Nephron progenitor cell (in vitro differentiated cells): ENCODE results near the gene NAA30.

ENCODE experiments used
- DNase-seq: peaks from one replicate; pipeline ENCODE4 v3.0.0; 2021
- H3K27ac Mint-ChIP-seq: 2 replicates; pipeline ENCODE4 v1.8.0; 2021; ENCODE audit warnings: mild to moderate bottlenecking, moderate library complexity, mixed read lengths
- H3K27me3 Mint-ChIP-seq: 2 replicates; pipeline ENCODE4 v1.8.0; 2021; ENCODE audit warnings: mild to moderate bottlenecking, low read depth, mixed read lengths; ENCODE audit not compliant: poor library complexity
- H3K36me3 Mint-ChIP-seq: 2 replicates; pipeline ENCODE4 v1.8.0; 2021; ENCODE audit warnings: low read depth, mixed read lengths
- H3K4me1 Mint-ChIP-seq: 2 replicates; pipeline ENCODE4 v1.8.0; 2021; ENCODE audit warnings: mixed read lengths
- H3K4me3 Mint-ChIP-seq: 2 replicates; pipeline ENCODE4 v1.8.0; 2021; ENCODE audit warnings: mild to moderate bottlenecking, moderate library complexity, mixed read lengths
- H3K9me3 Mint-ChIP-seq: 2 replicates; pipeline ENCODE4 v1.8.0; 2021; ENCODE audit warnings: mild to moderate bottlenecking, moderate library complexity, mixed read lengths
- TF ChIP-seq, protein P1 (sequence below): fragments of 200-600 bp; sonication (generic); IDR thresholded peaks from 2 replicates; pipeline ENCODE4 v1.5.0; 2021; ENCODE audit warnings: antibody characterized with exemption

The NAA30 gene

DNA sequence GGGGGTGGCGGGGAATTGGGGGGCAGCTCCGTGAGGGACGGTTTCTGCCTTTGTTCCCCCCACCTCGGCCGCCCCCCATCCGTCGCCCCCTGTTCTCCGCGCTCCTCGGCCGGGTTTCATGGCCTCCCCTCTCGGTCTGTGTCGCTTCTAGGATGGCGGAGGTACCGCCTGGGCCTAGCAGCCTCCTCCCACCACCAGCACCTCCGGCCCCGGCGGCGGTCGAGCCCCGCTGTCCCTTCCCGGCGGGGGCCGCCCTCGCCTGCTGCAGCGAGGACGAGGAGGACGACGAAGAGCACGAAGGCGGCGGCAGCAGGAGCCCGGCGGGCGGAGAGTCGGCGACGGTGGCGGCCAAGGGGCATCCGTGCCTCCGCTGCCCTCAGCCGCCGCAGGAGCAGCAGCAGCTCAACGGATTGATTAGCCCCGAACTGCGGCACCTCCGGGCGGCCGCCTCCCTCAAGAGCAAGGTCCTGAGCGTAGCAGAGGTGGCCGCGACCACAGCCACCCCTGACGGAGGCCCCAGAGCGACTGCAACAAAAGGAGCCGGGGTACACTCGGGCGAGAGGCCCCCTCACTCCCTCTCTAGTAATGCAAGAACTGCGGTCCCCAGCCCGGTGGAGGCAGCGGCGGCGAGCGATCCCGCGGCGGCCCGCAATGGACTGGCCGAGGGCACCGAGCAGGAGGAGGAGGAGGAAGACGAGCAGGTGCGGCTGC, 575 bp downstream of the NAA30 start:
- peak overlapping the region; percentile 89 for H3K4me3 Mint-ChIP-seq
- TF ChIP-seq, protein P1, sequence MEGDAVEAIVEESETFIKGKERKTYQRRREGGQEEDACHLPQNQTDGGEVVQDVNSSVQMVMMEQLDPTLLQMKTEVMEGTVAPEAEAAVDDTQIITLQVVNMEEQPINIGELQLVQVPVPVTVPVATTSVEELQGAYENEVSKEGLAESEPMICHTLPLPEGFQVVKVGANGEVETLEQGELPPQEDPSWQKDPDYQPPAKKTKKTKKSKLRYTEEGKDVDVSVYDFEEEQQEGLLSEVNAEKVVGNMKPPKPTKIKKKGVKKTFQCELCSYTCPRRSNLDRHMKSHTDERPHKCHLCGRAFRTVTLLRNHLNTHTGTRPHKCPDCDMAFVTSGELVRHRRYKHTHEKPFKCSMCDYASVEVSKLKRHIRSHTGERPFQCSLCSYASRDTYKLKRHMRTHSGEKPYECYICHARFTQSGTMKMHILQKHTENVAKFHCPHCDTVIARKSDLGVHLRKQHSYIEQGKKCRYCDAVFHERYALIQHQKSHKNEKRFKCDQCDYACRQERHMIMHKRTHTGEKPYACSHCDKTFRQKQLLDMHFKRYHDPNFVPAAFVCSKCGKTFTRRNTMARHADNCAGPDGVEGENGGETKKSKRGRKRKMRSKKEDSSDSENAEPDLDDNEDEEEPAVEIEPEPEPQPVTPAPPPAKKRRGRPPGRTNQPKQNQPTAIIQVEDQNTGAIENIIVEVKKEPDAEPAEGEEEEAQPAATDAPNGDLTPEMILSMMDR, result no peak
- peak; percentile 53 for DNase-seq
- H3K4me1 Mint-ChIP-seq, result peaks cover 48% of the 10 kb centered on the region
- H3K27ac Mint-ChIP-seq, result no peak overlapping the region
- H3K27me3 Mint-ChIP-seq, result peaks cover 7% of the 10 kb centered on the region
- H3K9me3 Mint-ChIP-seq, result no peaks in the 10 kb centered on the region
- H3K36me3 Mint-ChIP-seq, result no peaks in the 10 kb centered on the region

DNA sequence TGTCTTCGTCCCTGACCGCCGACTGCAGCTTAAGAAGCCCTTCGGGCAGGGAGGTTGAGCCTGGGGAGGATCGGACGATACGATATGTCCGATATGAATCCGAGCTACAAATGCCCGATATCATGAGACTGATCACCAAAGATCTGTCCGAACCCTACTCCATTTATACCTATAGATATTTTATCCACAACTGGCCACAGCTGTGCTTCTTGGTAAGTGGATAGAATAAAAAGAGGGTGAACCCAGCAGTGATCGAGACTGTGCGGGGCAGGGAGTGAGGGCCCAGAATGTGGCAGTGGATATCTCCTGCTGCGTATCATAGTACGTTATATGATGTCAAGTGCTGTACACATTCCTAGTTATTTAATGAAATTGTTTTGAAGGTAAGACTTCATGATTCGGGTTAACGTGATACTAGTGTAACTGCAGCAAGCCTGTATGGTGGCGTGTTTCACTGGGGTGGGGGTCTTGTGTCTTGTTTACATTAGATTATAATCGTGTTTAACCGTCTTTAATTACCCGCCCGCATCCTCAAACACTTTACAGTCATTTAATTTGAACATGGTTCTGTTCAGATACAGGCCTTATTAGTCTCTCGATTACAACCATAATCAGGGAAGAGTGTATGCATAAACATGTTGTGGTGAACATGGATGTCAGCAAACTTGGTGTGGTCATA, 1.3 kb downstream of the NAA30 start:
- H3K9me3 Mint-ChIP-seq, result no peaks in the 10 kb centered on the region
- H3K27me3 Mint-ChIP-seq, result peaks cover 6% of the 10 kb centered on the region
- peak; percentile 4 for DNase-seq
- peak overlapping the region; percentile 89 for H3K4me3 Mint-ChIP-seq
- no peak overlapping the region for H3K27ac Mint-ChIP-seq
- H3K36me3 Mint-ChIP-seq, result peaks cover 4% of the 10 kb centered on the region
- peaks cover 48% of the 10 kb centered on the region for H3K4me1 Mint-ChIP-seq
- TF ChIP-seq, protein P1, result no peak

DNA sequence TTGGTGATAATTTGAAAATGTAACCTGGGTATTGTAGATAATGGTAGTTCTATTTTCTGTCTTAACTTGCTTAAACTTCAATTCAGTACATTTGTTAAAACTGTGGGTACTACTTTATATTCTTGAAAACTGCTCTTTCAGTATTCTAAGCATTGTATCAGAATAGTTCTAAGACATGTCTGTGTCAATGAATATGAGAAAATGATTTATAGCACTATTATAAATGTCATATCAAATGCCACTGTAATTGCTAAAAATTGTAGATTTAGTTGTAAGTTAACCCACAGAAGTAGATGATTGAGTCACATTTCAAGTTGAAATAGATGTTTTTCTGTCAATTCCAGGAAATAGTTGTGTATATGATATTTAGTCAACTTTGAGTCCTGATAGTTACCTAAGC, 2.4 kb downstream of the NAA30 start:
- no peak for DNase-seq
- Mint-ChIP-seq H3K27me3 (peaks cover 7% of the 10 kb centered on the region), H3K36me3 (peaks cover 11% of the 10 kb centered on the region), H3K9me3 (no peaks in the 10 kb centered on the region), H3K4me1 (peaks cover 48% of the 10 kb centered on the region), H3K4me3 (peak overlapping the region; percentile 89), H3K27ac (no peak overlapping the region)
- TF ChIP-seq, protein P1, result no peak

DNA sequence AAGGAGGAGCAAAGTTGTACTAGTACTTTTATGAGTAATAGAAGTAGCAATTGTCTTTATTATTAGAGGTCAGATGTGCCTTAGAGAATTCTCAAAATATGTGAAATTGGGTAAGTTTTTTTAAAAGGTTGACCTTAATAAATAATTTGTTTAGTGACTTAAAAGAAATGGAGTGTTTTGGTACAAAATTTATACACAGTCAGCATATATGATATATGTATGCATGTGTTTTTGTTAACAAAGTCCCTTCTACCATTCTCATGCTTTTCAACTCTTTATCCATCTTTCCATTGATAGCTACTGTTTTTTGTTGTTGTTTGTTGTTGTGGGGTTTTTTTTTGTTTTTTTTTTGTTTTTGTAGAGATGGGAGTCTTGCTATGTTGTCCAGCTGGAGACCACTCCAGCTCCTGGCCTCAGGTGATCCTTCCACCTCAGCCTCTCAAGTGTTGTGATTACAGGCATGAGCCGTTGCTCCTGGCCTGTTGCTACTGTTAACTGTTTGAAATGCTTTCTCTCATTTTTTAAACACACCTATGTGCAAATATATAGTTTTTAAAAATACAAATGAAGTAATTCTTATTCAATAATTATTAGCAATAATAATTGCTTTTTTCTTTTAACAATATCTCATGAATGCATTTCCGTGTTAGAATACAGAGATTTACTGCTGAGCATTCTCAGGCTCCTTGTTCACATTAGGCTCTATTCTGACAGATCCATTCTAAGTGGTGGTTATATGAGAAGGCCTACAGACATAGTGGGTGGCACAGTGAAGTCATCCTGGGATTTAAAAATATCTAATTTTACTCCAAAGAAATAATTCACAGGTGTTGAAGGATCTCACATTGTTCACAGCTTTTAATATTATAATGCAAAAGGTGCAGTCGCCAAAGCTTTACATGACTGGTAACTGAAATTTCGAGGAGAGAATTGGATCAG, 10.4 kb downstream of the NAA30 start:
- Mint-ChIP-seq H3K36me3 (peaks cover 66% of the 10 kb centered on the region), H3K9me3 (no peaks in the 10 kb centered on the region), H3K4me1 (no peaks in the 10 kb centered on the region), H3K4me3 (no peak overlapping the region), H3K27me3 (peaks cover 3% of the 10 kb centered on the region), H3K27ac (no peak overlapping the region)
- TF ChIP-seq, protein P1, result no peak
- no peak for DNase-seq

DNA sequence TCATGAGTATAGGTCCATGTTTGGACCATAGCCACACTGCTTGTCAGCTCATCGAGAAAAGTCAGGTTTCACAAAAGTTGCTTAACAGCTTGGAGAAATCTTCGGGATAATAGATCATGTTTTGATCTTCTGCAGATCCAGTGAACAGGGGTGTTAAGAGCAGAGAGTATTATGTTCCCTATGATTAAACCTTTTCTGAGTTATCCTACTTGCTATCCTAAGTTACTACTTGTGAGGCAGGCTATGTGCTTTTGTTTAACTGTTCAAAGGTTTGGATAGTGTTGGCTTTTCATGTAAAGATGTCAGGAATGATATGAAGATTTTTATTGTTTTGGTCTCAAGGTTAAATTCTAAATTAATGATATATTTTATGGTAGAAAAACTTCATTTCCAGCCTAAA, 11.1 kb downstream of the NAA30 start:
- peaks cover 2% of the 10 kb centered on the region for H3K27me3 Mint-ChIP-seq
- no peak for DNase-seq
- H3K4me3 Mint-ChIP-seq, result no peak overlapping the region
- no peak overlapping the region for H3K27ac Mint-ChIP-seq
- TF ChIP-seq, protein P1, result no peak
- H3K9me3 Mint-ChIP-seq, result no peaks in the 10 kb centered on the region
- peaks cover 64% of the 10 kb centered on the region for H3K36me3 Mint-ChIP-seq
- no peaks in the 10 kb centered on the region for H3K4me1 Mint-ChIP-seq
